GDM1 (cell line): Measurements from ENCODE around the gene AFF1.
A peak's percentile ranks its signal among the peaks of the same experiment; 100 is the strongest.

ENCODE experiments used
- DNase-seq: peaks from one replicate; lab custom pipeline; 2025; lab: John Stamatoyannopoulos, UW

The AFF1 gene

GRCh38 chr4:86955888-86956451 is 21.2 kb downstream of the AFF1 start:
- no peak for DNase-seq

GRCh38 chr4:86957215-86957614 is 22.4 kb downstream of the AFF1 start:
- no peak for DNase-seq

GRCh38 chr4:86959588-86960500 is 25.0 kb downstream of the AFF1 start:
- DNase-seq: no peak

GRCh38 chr4:86960557-86960961 is 25.7 kb downstream of the AFF1 start:
- DNase-seq: no peak

GRCh38 chr4:86961116-86961515 is 26.3 kb downstream of the AFF1 start:
- peak; percentile 57 for DNase-seq

GRCh38 chr4:86961605-86962295 is 26.9 kb downstream of the AFF1 start:
- peak; percentile 80 for DNase-seq

GRCh38 chr4:86963697-86964096 is 28.9 kb downstream of the AFF1 start:
- DNase-seq: no peak

GRCh38 chr4:86965019-86965976 is 30.5 kb downstream of the AFF1 start:
- DNase-seq: no peak

GRCh38 chr4:86967073-86967472 is 32.3 kb downstream of the AFF1 start:
- DNase-seq: peak; percentile 25

GRCh38 chr4:86967798-86968197 is 33.0 kb downstream of the AFF1 start:
- DNase-seq: no peak

GRCh38 chr4:86968547-86968946 is 33.7 kb downstream of the AFF1 start:
- no peak for DNase-seq

GRCh38 chr4:86970447-86971354 is 35.9 kb downstream of the AFF1 start:
- DNase-seq: no peak

- no peak for DNase-seq
These were observed 36.5 kb downstream of the AFF1 start for GRCh38 chr4:86971355-86971683.

- no peak for DNase-seq
These were observed 38.2 kb downstream of the AFF1 start for GRCh38 chr4:86972997-86973396.

GRCh38 chr4:86973668-86974067 is 38.9 kb downstream of the AFF1 start:
- no peak for DNase-seq

- DNase-seq: no peak
These were observed 39.8 kb downstream of the AFF1 start for GRCh38 chr4:86974551-86974994.

GRCh38 chr4:86975927-86976326 is 41.1 kb downstream of the AFF1 start:
- no peak for DNase-seq

GRCh38 chr4:86976801-86977485 is 42.1 kb downstream of the AFF1 start:
- DNase-seq: no peak

- DNase-seq: no peak
These were observed 42.9 kb downstream of the AFF1 start for GRCh38 chr4:86977621-86978184.

- no peak for DNase-seq
These were observed 43.9 kb downstream of the AFF1 start for GRCh38 chr4:86978709-86979108.
